Activated effector memory CD4-positive, alpha-beta T cell treated with anti-CD3 and anti-CD28 coated beads, Interleukin-2, amount 50 U/mL, for 16 hours (primary cell): Measurements from ENCODE around the gene ARHGAP33.
"Not testable (repeated sequence)": the region's sequence is repeated elsewhere in the genome, so short reads cannot be mapped to it uniquely, and the experiment has no call there.

Experiments used
- DNase-seq: peaks from one replicate; pipeline ENCODE4 v3.0.0-alpha.2; 2020

The ARHGAP33 gene

GRCh38 chr19:35755131-35755549 lies 20.2 kb upstream of the ARHGAP33 start:
- DNase-seq = no peak

- peak; percentile 87 for DNase-seq
Measured at GRCh38 chr19:35755550-35756376, 19.6 kb upstream of the ARHGAP33 start.

- no peak for DNase-seq
Measured at GRCh38 chr19:35756377-35757230, 18.8 kb upstream of the ARHGAP33 start, which contains the start of gene HSPB6. Gene HSPB6 (minus strand): TSS chr19:35757029. CDS start chr19:35757008, 21 bp downstream.

- peak; percentile 69 for DNase-seq
Measured at GRCh38 chr19:35757231-35757748, 18.1 kb upstream of the ARHGAP33 start.

GRCh38 chr19:35757749-35758608 lies 17.4 kb upstream of the ARHGAP33 start, which contains the start of gene PROSER3:
Gene PROSER3 (plus strand): TSS chr19:35758176. CDS start chr19:35758216, 40 bp downstream.
- peak; percentile 99 for DNase-seq

GRCh38 chr19:35759697-35760096 lies 15.7 kb upstream of the ARHGAP33 start:
- DNase-seq = no peak

- DNase-seq = no peak
Measured at GRCh38 chr19:35760711-35761349, 14.5 kb upstream of the ARHGAP33 start.

- no peak for DNase-seq
Measured at GRCh38 chr19:35764432-35765315, 10.7 kb upstream of the ARHGAP33 start.

- DNase-seq = no peak
Measured at GRCh38 chr19:35766571-35767104, 8.7 kb upstream of the ARHGAP33 start.

GRCh38 chr19:35767288-35768081 lies 7.9 kb upstream of the ARHGAP33 start:
- DNase-seq = no peak

GRCh38 chr19:35768082-35768421 lies 7.3 kb upstream of the ARHGAP33 start:
- no peak for DNase-seq

GRCh38 chr19:35772362-35772761 lies 3.0 kb upstream of the ARHGAP33 start:
- DNase-seq = not testable (repeated sequence)

- DNase-seq = no peak
Measured at GRCh38 chr19:35773020-35773806, 2.2 kb upstream of the ARHGAP33 start.

- no peak for DNase-seq
Measured at GRCh38 chr19:35774274-35775045, 904 bp upstream of the ARHGAP33 start.

GRCh38 chr19:35775046-35775297 lies 392 bp upstream of the ARHGAP33 start:
- no peak for DNase-seq

- DNase-seq = no peak
Measured at GRCh38 chr19:35776102-35776788, 881 bp downstream of the ARHGAP33 start.

- DNase-seq = no peak
Measured at GRCh38 chr19:35777086-35777841, 1.9 kb downstream of the ARHGAP33 start.
